Activated T-helper 17 cell treated with anti-CD3 and anti-CD28 coated beads, Interleukin-2, amount 50 U/mL, for 72 hours (primary cell): Measurements from ENCODE around the gene MYO5B. TPM values are rescaled to one million over a fixed set of nuclear protein-coding genes. Genes with fewer than 3 reads are reported as not detected.
"Not testable (repeated sequence)": the region's sequence is repeated elsewhere in the genome, so short reads cannot be mapped to it uniquely, and the experiment has no call there.

Experiments
- ATAC-seq: fragments of 150-1000 bp; cut with Tn5 transposase; replicated peaks from 2 replicates; pipeline ENCODE4 v1.10.0; 2021; ENCODE audit warnings: mild to moderate bottlenecking, moderate library complexity
- H3K27ac Mint-ChIP-seq: one replicate; pipeline ENCODE4 v1.8.0; 2022; ENCODE audit warnings: mixed read lengths
- H3K27me3 Mint-ChIP-seq: one replicate; pipeline ENCODE4 v1.8.0; 2022; ENCODE audit warnings: mixed read lengths
- H3K36me3 Mint-ChIP-seq: one replicate; pipeline ENCODE4 v1.8.0; 2022; ENCODE audit warnings: low read depth, mild to moderate bottlenecking, mixed read lengths
- H3K4me1 Mint-ChIP-seq: one replicate; pipeline ENCODE4 v1.8.0; 2022; ENCODE audit warnings: mixed read lengths
- H3K4me3 Mint-ChIP-seq: one replicate; pipeline ENCODE4 v1.8.0; 2022; ENCODE audit warnings: mild to moderate bottlenecking, mixed read lengths
- H3K9me3 Mint-ChIP-seq: one replicate; pipeline ENCODE4 v1.8.0; 2022; ENCODE audit warnings: mixed read lengths
- total RNA-seq, 2 donors: library from RNA; stranded (reverse); gene quantifications; one replicate each; pipeline ENCODE4 v1.2.3, GENCODE V29; 2022

The MYO5B gene
- total RNA-seq, 2 donors from 2014 or later, result 0.29 TPM; not detected in 1

DNA sequence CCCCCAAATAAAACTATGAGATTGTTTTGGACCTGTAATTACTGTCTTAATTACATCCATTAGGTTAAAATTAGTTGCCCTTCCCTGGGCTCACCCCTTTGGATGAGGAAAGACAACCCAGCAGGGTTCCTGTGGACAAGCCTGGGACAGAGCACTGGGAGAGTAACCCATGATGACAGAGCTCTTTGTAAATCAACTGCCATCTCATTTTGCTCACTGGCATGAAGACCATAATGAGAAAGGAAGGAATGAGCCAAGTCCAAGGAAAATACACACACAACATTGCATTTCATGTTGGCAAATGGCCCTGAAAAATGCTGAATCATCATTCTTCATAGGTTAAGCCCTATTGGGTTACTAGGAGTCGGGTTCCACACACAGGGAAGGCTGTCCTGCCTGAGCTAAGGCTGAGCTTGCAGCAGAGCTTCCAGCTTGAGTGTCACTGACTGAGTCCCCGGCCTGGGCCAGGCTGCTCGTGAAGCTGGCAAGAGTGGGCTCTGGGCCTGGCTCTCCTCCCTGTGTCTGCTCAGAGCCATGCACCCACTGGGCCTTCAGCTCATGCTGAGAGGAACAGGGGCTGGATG lies 287.5 kb downstream of the MYO5B start:
- H3K9me3 Mint-ChIP-seq, result peaks cover 1% of the 10 kb centered on the region
- peaks cover 3% of the 10 kb centered on the region for H3K4me1 Mint-ChIP-seq
- peaks cover 9% of the 10 kb centered on the region for H3K27me3 Mint-ChIP-seq
- no peaks in the 10 kb centered on the region for H3K36me3 Mint-ChIP-seq
- H3K27ac Mint-ChIP-seq, result no peak overlapping the region
- H3K4me3 Mint-ChIP-seq, result no peak overlapping the region
- no peak for ATAC-seq

DNA sequence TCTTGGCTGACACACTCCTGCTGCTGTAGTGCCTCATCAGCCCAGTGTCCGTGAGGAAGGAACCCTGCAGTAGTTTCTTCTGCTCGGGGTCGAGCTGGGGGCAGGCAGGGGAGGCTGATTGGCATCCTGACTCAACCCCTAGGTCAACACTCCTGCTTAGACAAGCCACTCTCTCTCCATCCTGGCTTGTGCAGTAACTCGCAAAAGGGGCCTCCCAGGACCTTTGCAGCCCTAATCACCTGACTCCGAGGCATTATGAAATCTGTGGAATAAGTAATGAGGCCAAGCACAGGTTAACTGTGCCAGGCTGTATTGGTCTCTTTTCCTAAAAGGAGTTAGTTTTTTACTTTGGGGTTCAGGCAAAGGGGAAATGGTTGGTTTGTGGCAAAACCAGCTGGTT lies 289.2 kb downstream of the MYO5B start:
- peaks cover 3% of the 10 kb centered on the region for H3K4me1 Mint-ChIP-seq
- no peaks in the 10 kb centered on the region for H3K9me3 Mint-ChIP-seq
- no peak overlapping the region for H3K27ac Mint-ChIP-seq
- no peaks in the 10 kb centered on the region for H3K36me3 Mint-ChIP-seq
- no peak overlapping the region for H3K4me3 Mint-ChIP-seq
- no peak for ATAC-seq
- peaks cover 15% of the 10 kb centered on the region for H3K27me3 Mint-ChIP-seq

DNA sequence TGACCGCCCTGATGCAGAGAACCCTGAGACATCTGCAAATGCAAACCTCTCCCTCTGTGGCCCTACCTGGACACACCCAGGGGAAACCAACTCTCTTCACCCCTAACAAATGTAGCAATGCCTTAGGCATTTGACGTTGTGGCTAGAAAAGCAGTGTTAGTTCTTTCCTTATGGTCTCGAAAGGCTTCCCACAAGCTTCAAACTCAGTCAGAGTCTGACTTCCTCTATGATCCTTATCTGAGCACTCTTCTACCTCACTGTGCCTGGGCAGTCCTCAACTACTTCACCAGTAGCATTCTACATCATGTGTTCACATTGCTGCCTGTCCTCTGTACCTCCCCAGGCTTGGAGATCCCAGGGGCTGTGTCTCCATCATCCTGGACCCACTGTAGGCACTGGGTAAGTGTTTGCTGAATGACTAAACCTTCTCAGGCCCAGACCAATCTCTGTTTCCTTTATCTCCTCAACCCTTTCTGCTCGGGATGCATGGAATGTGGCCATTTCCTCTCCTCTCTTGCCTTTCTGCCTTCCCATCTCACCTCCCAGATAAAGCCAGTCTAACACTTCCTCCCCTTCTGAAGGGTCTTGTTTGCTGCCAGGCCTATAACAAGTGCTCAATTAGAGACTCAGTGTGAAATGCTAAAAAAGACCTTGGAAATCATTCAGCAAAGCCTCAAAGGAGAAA lies 289.9 kb downstream of the MYO5B start:
- H3K9me3 Mint-ChIP-seq, result no peaks in the 10 kb centered on the region
- H3K4me1 Mint-ChIP-seq, result peaks cover 3% of the 10 kb centered on the region
- no peaks in the 10 kb centered on the region for H3K36me3 Mint-ChIP-seq
- ATAC-seq, result no peak
- peaks cover 19% of the 10 kb centered on the region for H3K27me3 Mint-ChIP-seq
- H3K27ac Mint-ChIP-seq, result no peak overlapping the region
- no peak overlapping the region for H3K4me3 Mint-ChIP-seq

- Mint-ChIP-seq H3K27me3 (peaks cover 16% of the 10 kb centered on the region), H3K27ac (no peak overlapping the region), H3K4me1 (peaks cover 3% of the 10 kb centered on the region), H3K4me3 (no peak overlapping the region), H3K36me3 (no peaks in the 10 kb centered on the region), H3K9me3 (no peaks in the 10 kb centered on the region)
- ATAC-seq, result no peak
These were observed 293.0 kb downstream of the MYO5B start for GRCh38 chr18:49901862-49902340.

DNA sequence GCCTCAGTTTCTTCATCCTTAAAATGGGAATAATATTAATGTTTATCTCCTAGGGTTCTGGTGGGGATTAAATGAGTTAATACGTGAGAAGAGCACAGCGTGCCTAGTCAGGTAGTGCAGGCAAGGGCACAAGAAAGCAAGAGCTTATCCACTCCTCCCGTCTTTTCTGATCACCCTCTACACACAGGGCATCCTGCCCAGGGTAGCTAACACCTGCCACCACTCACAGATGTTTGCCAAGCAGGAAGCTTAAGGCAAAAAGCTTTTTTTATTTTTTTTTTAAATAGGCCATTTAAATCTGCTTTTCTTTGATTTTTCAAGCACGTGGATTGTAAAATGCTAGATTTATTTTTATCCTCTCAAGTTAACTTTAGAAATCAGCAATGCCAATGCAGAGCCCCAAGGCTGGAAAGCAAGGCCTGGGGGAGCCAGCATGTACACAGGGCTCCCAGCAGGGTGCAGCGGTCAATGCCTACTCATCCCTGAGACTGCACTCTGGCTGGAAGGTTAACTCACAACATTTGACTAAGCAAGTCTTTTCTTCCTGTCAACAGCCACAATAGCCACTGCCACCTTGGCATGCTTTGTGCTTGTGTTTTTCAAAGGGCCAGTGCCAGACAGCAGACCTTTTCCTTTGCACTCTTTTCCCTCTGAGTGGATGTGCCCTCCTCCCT lies 295.2 kb downstream of the MYO5B start:
- H3K27me3 Mint-ChIP-seq, result peaks cover 19% of the 10 kb centered on the region
- no peak overlapping the region for H3K4me3 Mint-ChIP-seq
- no peaks in the 10 kb centered on the region for H3K36me3 Mint-ChIP-seq
- no peaks in the 10 kb centered on the region for H3K9me3 Mint-ChIP-seq
- ATAC-seq, result no peak
- no peak overlapping the region for H3K27ac Mint-ChIP-seq
- peaks cover 3% of the 10 kb centered on the region for H3K4me1 Mint-ChIP-seq

GRCh38 chr18:49898421-49898820 lies 296.5 kb downstream of the MYO5B start:
- no peak overlapping the region for H3K27ac Mint-ChIP-seq
- no peaks in the 10 kb centered on the region for H3K4me1 Mint-ChIP-seq
- H3K4me3 Mint-ChIP-seq, result no peak overlapping the region
- ATAC-seq, result peak; percentile 50
- no peaks in the 10 kb centered on the region for H3K36me3 Mint-ChIP-seq
- peaks cover 17% of the 10 kb centered on the region for H3K27me3 Mint-ChIP-seq
- no peaks in the 10 kb centered on the region for H3K9me3 Mint-ChIP-seq

DNA sequence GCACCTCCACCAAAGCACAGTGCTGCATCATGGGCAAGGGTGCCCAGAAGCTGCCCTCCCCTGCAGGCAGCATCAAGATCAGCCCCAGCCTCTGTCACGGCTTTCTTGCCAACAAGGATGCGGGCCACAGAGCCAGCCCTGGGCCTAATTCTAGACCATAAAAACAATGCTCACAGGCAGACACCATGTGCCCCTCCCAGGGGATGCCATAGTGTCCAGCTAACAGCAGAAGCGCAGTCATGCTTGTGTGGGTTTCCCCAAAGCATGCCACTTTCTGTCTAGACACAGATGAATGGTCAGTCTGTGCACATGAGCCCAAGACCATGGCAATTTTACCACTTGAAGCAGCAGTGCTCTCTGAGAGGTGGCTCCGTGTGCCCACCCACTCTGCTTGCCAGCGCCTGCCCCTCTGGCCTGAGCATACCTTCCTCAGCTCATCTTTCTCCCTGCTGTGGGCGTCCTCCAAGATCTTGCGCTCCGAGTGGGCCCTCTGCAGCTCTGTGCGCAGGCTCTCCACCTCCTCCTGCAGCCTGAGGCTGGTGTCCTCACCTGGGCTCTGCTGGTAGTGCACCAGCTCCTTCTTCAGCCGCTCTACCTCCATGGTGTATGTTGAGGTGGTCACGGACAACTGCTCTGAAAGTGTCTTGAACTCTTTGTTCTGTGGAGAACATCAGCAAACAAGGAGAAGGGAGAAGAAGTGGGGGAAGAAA lies 300.3 kb downstream of the MYO5B start:
- no peaks in the 10 kb centered on the region for H3K4me1 Mint-ChIP-seq
- no peaks in the 10 kb centered on the region for H3K9me3 Mint-ChIP-seq
- ATAC-seq, result no peak
- peaks cover 12% of the 10 kb centered on the region for H3K27me3 Mint-ChIP-seq
- H3K27ac Mint-ChIP-seq, result no peak overlapping the region
- H3K36me3 Mint-ChIP-seq, result no peaks in the 10 kb centered on the region
- no peak overlapping the region for H3K4me3 Mint-ChIP-seq

- Mint-ChIP-seq H3K4me1 (no peaks in the 10 kb centered on the region), H3K4me3 (no peak overlapping the region), H3K27ac (no peak overlapping the region), H3K27me3 (peaks cover 12% of the 10 kb centered on the region), H3K36me3 (no peaks in the 10 kb centered on the region), H3K9me3 (no peaks in the 10 kb centered on the region)
- ATAC-seq, result no peak
These were observed 301.9 kb downstream of the MYO5B start for GRCh38 chr18:49893036-49893435.

GRCh38 chr18:49892148-49892924 lies 302.6 kb downstream of the MYO5B start:
- ATAC-seq, result no peak
- H3K27ac Mint-ChIP-seq, result no peak overlapping the region
- peaks cover 12% of the 10 kb centered on the region for H3K27me3 Mint-ChIP-seq
- no peaks in the 10 kb centered on the region for H3K4me1 Mint-ChIP-seq
- no peaks in the 10 kb centered on the region for H3K36me3 Mint-ChIP-seq
- no peaks in the 10 kb centered on the region for H3K9me3 Mint-ChIP-seq
- H3K4me3 Mint-ChIP-seq, result no peak overlapping the region

- no peak overlapping the region for H3K27ac Mint-ChIP-seq
- H3K4me3 Mint-ChIP-seq, result no peak overlapping the region
- H3K27me3 Mint-ChIP-seq, result peaks cover 8% of the 10 kb centered on the region
- no peak for ATAC-seq
- H3K36me3 Mint-ChIP-seq, result no peaks in the 10 kb centered on the region
- no peaks in the 10 kb centered on the region for H3K4me1 Mint-ChIP-seq
- H3K9me3 Mint-ChIP-seq, result no peaks in the 10 kb centered on the region
These were observed 304.9 kb downstream of the MYO5B start for GRCh38 chr18:49890041-49890440.

GRCh38 chr18:49889552-49889951 lies 305.4 kb downstream of the MYO5B start:
- ATAC-seq, H3K4me1 Mint-ChIP-seq, H3K27ac Mint-ChIP-seq, H3K4me3 Mint-ChIP-seq, H3K9me3 Mint-ChIP-seq, H3K36me3 Mint-ChIP-seq, H3K27me3 Mint-ChIP-seq: not testable (repeated sequence)

DNA sequence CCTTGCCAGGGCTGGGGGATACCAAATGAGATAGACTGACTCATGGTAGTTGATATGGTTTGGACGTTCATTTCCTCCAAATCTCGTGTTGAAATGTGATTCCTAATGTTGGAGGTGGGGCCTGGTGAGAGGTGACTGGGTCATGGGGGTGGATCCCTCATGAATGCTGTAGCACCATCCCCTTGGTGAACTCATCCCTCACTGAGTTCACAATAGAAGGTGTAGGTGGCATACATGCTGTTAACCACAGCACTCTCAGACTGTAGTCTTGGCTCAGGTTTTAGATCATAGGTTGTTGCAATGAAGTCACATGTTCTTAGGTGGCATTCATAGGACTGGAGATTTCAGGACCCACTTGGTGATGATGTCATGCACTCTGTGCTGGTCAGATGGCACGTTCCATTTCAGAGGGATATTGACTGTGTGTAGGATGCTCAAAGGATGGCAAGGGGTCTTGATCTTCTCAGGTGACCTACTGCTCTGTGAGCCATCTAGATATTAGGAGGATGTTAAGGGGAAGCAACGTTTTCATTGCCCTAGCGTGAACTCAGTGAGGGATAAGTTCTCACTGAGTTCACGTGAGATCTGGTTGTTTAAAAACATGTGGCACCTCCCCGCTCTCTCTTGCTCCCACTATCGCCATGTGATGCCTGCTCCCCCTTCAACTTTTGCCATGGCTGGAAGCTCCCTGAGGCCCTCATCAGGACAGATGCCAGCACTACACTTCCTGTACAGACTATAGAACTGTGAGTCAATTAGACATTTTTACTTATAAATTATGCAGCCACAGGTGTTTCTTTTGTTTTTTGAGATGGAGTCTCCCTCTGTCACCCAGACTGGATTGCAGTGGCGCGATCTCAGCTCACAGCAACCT lies 307.8 kb downstream of the MYO5B start:
- peak; percentile 69 for ATAC-seq
- H3K36me3 Mint-ChIP-seq, result no peaks in the 10 kb centered on the region
- H3K4me1 Mint-ChIP-seq, result no peaks in the 10 kb centered on the region
- H3K4me3 Mint-ChIP-seq, result no peak overlapping the region
- no peak overlapping the region for H3K27ac Mint-ChIP-seq
- peaks cover 8% of the 10 kb centered on the region for H3K27me3 Mint-ChIP-seq
- no peaks in the 10 kb centered on the region for H3K9me3 Mint-ChIP-seq

- peaks cover 9% of the 10 kb centered on the region for H3K27me3 Mint-ChIP-seq
These were observed 310.0 kb downstream of the MYO5B start for GRCh38 chr18:49884959-49885358.

More at GRCh38 chr18:49884959-49885358, 310.0 kb downstream of the MYO5B start:
- Mint-ChIP-seq H3K36me3 (no peaks in the 10 kb centered on the region), H3K4me1 (no peaks in the 10 kb centered on the region), H3K9me3 (no peaks in the 10 kb centered on the region), H3K27ac (no peak overlapping the region), H3K4me3 (no peak overlapping the region)
- no peak for ATAC-seq
